LNCAP (cell line): ENCODE measurements around the gene PCDHGA8.
A peak's percentile ranks its signal among the peaks of the same experiment; 100 is the strongest.

Experiments
- CTCF ChIP-seq: fragments of 450-650 bp; IDR thresholded peaks from 2 replicates; pipeline ENCODE4 v1.5.1; 2017; ENCODE audit warnings: mild to moderate bottlenecking

PCDHGA8 gene

DNA sequence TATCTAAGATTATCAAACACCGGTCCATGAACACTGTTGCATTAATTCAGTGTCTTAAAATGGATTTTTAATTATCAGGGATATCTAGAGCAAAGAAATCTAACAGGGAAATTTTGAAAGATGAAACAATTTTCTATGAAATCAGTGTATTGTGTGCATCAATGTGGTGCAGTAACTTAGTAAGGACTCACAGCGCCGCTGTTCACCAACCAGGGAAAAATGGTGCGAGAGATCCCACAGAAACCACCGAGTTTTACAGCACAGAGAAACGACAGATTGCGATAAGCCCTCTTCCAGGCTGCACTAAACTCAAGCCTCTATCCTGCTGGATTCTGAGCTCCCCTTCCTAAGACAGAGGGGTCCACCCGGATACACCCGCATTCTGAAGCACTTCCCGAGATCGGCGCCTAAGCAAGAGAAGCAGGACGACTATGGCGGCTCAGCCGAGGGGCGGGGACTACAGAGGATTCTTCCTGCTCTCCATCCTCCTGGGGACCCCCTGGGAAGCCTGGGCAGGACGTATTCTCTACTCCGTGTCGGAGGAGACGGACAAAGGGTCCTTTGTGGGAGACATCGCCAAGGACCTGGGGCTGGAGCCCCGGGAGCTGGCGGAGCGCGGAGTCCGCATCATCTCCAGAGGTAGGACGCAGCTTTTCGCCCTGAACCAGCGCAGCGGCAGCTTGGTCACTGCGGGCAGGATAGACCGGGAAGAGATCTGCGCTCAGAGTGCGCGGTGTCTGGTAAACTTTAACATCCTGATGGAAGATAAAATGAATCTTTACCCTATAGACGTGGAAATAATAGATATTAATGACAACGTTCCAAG is 9.8 kb upstream of the PCDHGA8 start, which contains the start of gene PCDHGA7:
Gene PCDHGA7 (plus strand): TSS at position 274 of the 826 bp plus-strand sequence. CDS start 158 bp downstream, at position 432.
- peak; percentile 46 for TF ChIP-seq CTCF

GRCh38 chr5:141383345-141383744 is 9.1 kb upstream of the PCDHGA8 start:
- TF ChIP-seq CTCF = no peak

- no peak for TF ChIP-seq CTCF
Observed at GRCh38 chr5:141384471-141385267, 7.8 kb upstream of the PCDHGA8 start.

GRCh38 chr5:141387557-141388311 is 4.7 kb upstream of the PCDHGA8 start, which contains the start of gene PCDHGB4:
TSS of gene PCDHGB4 (plus strand) at chr5:141387698. CDS start at chr5:141387885, 187 bp downstream.
- peak; percentile 46 for TF ChIP-seq CTCF

- no peak for TF ChIP-seq CTCF
Observed at GRCh38 chr5:141388661-141389060, 3.8 kb upstream of the PCDHGA8 start.

GRCh38 chr5:141389153-141390042 is 3.0 kb upstream of the PCDHGA8 start:
- no peak for TF ChIP-seq CTCF
